NB4 (cell line): ENCODE measurements around the gene DMP1.

ENCODE experiments used
- DNase-seq: peaks from one replicate; pipeline ENCODE4 v3.0.0; 2010; ENCODE audit warnings: low read depth
- H3K4me3 ChIP-seq: one replicate; pipeline ENCODE4 v1.5.1; 2011; ENCODE audit warnings: mild to moderate bottlenecking, low read depth, low read length, moderate library complexity
- MYC ChIP-seq: IDR thresholded peaks from 2 replicates; pipeline ENCODE4 v1.6.1; 2011; ENCODE audit warnings: low read depth, low read length
- POLR2A ChIP-seq: IDR thresholded peaks from 2 replicates; pipeline ENCODE4 v1.6.1; 2011; ENCODE audit warnings: mild to moderate bottlenecking; ENCODE audit not compliant: insufficient read length; ENCODE audit errors: extremely low read depth
- TF ChIP-seq, protein P1 (sequence below): IDR thresholded peaks from one replicate; pipeline ENCODE4 v1.5.1; 2012; ENCODE audit warnings: low read depth, low read length
- TF ChIP-seq, protein P2 (sequence below): IDR thresholded peaks from 2 replicates; pipeline ENCODE4 v1.6.1; 2011; ENCODE audit warnings: low read depth, low read length

The DMP1 gene

DNA sequence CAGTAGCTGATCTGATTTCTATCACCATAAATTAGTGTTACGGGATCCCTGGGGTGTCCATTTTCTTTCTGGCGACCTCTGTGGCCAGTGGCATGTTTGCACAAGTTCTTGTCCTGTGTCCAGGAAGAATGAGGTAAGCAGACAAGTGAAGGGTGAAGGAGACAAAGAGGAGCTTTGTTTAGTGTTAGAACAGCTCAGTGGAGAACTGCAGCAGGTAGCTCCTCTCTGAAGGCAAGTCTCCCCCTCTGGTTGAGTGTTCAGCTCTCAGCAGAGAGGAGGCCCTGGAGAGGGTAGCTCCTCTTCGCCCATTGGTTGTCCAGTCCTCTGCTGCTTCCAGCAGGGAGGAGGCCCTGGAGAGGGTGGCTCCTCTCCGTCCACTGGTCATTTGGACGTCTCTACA lies 47.2 kb downstream of the DMP1 start:
- no peak overlapping the region for H3K4me3 ChIP-seq
- TF ChIP-seq, protein P1, sequence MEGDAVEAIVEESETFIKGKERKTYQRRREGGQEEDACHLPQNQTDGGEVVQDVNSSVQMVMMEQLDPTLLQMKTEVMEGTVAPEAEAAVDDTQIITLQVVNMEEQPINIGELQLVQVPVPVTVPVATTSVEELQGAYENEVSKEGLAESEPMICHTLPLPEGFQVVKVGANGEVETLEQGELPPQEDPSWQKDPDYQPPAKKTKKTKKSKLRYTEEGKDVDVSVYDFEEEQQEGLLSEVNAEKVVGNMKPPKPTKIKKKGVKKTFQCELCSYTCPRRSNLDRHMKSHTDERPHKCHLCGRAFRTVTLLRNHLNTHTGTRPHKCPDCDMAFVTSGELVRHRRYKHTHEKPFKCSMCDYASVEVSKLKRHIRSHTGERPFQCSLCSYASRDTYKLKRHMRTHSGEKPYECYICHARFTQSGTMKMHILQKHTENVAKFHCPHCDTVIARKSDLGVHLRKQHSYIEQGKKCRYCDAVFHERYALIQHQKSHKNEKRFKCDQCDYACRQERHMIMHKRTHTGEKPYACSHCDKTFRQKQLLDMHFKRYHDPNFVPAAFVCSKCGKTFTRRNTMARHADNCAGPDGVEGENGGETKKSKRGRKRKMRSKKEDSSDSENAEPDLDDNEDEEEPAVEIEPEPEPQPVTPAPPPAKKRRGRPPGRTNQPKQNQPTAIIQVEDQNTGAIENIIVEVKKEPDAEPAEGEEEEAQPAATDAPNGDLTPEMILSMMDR = no peak
- TF ChIP-seq POLR2A (no peak), MYC (no peak)
- TF ChIP-seq, protein P2, sequence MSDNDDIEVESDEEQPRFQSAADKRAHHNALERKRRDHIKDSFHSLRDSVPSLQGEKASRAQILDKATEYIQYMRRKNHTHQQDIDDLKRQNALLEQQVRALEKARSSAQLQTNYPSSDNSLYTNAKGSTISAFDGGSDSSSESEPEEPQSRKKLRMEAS = no peak
- DNase-seq = no peak

DNA sequence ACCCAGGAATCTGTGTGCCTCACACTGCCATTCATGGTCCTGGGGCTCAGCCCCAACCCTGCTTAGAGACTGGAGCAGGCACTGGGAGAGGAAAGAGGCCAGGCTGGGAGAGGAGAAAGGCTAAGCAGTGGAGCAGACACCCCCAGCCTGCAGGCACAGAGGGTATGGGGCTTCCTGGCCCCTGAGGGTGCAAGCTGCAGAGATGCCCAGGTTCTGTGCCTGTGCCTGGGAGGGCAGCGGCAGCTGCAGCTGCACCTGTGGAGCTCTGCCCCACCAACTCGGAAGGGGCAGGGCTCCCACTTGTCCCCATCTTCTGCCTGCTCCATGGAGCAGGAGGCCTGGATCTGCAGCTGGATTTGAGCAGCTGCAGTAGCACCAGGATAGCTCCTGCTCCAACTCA lies 47.9 kb downstream of the DMP1 start:
- TF ChIP-seq POLR2A (no peak), MYC (no peak)
- TF ChIP-seq, protein P1 = no peak
- TF ChIP-seq, protein P2 = no peak
- DNase-seq = no peak
- no peak overlapping the region for H3K4me3 ChIP-seq

DNA sequence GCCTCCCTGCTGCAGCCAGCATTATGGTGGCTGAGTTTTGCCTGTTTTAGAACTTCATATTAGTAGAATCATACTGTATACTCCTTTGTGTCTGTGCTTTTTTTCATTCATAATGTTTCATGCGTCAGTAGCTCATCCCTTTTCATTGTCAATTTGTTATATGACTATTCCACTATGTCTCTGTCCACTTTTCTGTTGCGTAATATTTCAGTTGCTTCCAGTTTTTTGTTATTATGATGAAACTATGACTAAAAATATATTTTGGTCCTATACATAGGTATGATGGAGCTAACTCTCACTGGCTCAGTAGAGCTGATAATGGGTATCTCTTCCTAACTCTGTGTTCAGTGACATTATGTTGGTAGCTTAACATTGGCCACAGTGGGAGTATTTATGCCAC lies 48.3 kb downstream of the DMP1 start:
- TF ChIP-seq, protein P2 = no peak
- TF ChIP-seq MYC (no peak), POLR2A (no peak)
- TF ChIP-seq, protein P1 = no peak
- no peak overlapping the region for H3K4me3 ChIP-seq
- no peak for DNase-seq

DNA sequence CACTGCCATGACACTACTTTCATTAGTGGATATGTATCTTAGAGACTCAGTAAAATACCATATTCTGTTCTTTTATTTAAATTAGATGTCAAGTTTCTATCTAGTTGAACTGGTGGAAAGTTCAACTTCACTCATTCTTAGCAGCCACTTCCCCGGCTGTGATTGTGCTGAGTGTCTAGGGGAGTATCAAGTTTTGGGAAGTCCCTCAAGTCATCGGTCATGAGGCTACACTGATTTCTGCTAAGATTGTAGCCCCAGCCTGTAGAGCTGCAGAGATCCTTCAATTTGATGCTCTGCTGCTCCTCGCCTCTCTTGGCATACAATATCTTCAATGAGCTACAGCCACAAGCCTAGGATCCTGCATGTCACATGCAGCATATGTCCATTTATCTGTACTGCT lies 53.9 kb downstream of the DMP1 start:
- DNase-seq = no peak
- TF ChIP-seq POLR2A (no peak), MYC (no peak)
- TF ChIP-seq, protein P2 = no peak
- TF ChIP-seq, protein P1 = no peak

DNA sequence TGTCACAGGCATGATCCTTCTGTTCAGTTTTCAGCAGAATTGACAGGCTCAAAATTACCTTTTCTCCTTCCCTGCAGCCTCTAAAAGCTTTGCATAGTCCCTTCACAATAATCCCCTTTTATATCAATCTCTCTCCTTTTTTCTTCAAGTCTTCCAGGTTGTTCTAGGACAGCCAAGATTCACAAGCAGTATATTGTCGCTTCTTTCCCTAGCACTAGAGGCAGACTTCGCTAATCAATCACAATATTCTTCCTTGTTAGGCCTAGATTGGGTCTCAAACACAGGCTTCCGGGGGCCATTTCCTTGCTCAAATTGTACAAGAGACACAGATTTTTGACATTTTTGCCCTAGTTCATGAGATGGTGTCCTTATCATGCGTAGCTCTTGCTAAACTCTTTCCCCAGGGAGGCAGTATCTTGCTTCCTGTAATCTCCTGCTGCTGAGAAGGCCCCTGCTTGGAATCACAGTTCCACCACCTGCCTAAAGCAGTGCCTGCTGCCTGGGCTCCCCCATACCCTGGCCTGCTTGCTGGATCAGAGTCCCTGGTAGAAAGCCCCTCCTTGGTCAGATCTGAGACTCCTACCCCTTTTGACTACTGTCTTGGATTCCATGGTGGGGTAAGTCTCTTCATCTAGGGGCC lies 57.3 kb downstream of the DMP1 start:
- H3K4me3 ChIP-seq = no peak overlapping the region
- no peak for TF ChIP-seq MYC
- TF ChIP-seq POLR2A = no peak
- TF ChIP-seq, protein P2 = no peak
- TF ChIP-seq, protein P1 = no peak
- peak; percentile 6 for DNase-seq

More for the DNA sequence above, 53.9 kb downstream of the DMP1 start:
- H3K4me3 ChIP-seq = no peak overlapping the region
